Gastroesophageal sphincter (tissue), 3 donors: ENCODE measurements around the gene TMEM120B.

Source experiments
- POLR2A ChIP-seq, 2 donors: fragments of 450-650 bp; IDR thresholded peaks; one replicate each; pipeline ENCODE4 v1.6.1; 2017; ENCODE audit warnings: antibody characterized with exemption in 2 of 2, mild to moderate bottlenecking in 2 of 2, moderate library complexity in 1 of 2
- TF ChIP-seq, protein P1 (sequence below), 4 experiments: fragments of 200-600 bp in 2 of 4; fragments of 450-650 bp in 2 of 4; sonication (generic) in 1 of 4; IDR thresholded peaks; one replicate each; pipeline ENCODE4 v1.5.1; 2017 to 2019; ENCODE audit warnings: antibody characterized with exemption in 4 of 4, mild to moderate bottlenecking in 2 of 4, moderate library complexity in 2 of 4

- TF ChIP-seq, protein P1, sequence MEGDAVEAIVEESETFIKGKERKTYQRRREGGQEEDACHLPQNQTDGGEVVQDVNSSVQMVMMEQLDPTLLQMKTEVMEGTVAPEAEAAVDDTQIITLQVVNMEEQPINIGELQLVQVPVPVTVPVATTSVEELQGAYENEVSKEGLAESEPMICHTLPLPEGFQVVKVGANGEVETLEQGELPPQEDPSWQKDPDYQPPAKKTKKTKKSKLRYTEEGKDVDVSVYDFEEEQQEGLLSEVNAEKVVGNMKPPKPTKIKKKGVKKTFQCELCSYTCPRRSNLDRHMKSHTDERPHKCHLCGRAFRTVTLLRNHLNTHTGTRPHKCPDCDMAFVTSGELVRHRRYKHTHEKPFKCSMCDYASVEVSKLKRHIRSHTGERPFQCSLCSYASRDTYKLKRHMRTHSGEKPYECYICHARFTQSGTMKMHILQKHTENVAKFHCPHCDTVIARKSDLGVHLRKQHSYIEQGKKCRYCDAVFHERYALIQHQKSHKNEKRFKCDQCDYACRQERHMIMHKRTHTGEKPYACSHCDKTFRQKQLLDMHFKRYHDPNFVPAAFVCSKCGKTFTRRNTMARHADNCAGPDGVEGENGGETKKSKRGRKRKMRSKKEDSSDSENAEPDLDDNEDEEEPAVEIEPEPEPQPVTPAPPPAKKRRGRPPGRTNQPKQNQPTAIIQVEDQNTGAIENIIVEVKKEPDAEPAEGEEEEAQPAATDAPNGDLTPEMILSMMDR (IDR thresholded peaks at IDR 0.05), result no peak
- TF ChIP-seq POLR2A (IDR thresholded peaks at IDR 0.05), result no peak
Measured at GRCh38 chr12:121740847-121741246, 28.3 kb downstream of the TMEM120B start.
